ENCODE results near the gene TCF12.
"Not testable (repeated sequence)": the region's sequence is repeated elsewhere in the genome, so short reads cannot be mapped to it uniquely, and the experiment has no call there.

TCF12 gene

DNA sequence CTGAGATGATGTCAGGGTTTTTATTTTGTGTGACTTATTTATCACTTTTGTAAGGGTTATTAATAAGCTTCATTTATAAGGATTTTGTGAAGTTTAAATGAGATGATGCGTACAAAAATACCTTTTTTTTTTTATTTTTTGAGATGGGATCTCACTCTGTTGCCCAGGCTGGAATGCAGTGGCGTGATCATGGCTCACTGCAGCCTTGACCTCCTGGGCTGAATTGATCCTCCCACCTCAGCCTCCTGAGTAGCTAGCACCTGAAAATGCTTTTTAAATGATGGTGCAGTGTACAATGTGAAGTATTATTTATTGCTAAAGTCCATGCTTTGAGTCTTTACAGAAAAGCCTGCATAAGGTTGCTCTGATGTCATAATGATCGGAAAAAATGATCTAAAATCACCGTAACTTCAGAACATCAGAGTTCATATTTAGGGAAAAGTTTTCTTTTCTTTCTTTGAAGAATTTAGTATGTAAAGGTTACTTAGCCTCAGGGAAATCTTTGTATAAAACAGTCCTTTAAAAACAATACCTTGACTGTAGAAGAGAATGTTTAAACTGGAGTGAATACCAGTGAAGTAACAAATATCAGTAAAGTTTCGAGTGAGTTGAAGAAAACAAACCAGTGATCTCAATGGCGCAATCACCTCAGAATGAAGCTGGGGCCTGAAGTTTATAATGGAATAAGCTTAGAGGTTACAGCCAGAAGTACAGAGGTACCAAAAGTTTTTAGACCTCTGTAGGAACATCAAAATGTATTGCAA is 29.7 kb downstream of the TCF12 start:
- ATAC-seq (no peak), DNase-seq (no peak)
- Mint-ChIP-seq H3K4me1 (peaks cover 32% of the 10 kb centered on the region), H3K9me3 (peaks cover 13% of the 10 kb centered on the region), H3K4me3 (no peak overlapping the region), H3K36me3 (ENCODE audit: low read depth) (peaks cover 23% of the 10 kb centered on the region), H3K27me3 (no peaks in the 10 kb centered on the region), H3K27ac (no peak overlapping the region)

DNA sequence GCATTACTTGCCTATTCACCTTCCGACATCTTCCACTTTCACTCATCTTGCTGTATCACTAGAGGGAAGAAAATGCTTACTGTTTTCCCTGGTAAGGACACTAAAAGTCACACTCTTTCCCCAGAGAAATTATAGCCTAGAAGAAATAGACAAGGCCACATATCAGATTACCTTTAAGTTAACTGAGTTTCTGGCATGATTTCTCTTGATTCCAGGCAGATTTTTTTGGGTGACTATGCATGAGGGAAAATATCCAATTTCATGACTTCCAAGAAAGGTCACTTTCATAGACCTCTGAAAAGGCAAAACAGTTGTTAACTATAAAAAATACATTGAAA is 30.3 kb downstream of the TCF12 start:
- no peaks in the 10 kb centered on the region for H3K27me3 Mint-ChIP-seq
- no peak overlapping the region for H3K4me3 Mint-ChIP-seq
- DNase-seq: no peak
- peaks cover 13% of the 10 kb centered on the region for H3K9me3 Mint-ChIP-seq
- H3K4me1 Mint-ChIP-seq: peaks cover 30% of the 10 kb centered on the region
- H3K27ac Mint-ChIP-seq: no peak overlapping the region
- no peak for ATAC-seq
- H3K36me3 Mint-ChIP-seq (ENCODE audit: low read depth): peaks cover 24% of the 10 kb centered on the region

DNA sequence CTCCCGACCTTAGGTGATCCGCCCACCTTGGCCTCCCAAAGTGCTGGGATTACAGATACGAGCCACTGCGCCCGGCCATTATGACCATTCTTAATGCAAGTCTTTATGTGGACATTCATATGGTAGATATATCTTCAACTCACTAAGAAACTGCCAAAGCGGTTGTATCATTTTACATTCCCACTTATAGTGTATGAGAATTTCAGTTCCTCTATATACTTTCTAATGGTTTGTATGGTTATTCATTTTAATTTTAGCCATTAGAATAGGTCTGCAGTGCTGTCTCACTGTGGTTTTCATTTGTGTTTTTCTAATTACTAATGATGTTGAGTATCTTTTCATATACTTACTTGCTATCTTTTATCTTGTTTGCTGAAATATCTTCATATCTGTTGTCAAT is 32.5 kb downstream of the TCF12 start:
- ATAC-seq (no peak), DNase-seq (no peak)
- H3K4me3 Mint-ChIP-seq: no peak overlapping the region
- peaks cover 30% of the 10 kb centered on the region for H3K4me1 Mint-ChIP-seq
- peaks cover 23% of the 10 kb centered on the region for H3K36me3 Mint-ChIP-seq (ENCODE audit: low read depth)
- H3K27me3 Mint-ChIP-seq: no peaks in the 10 kb centered on the region
- H3K27ac Mint-ChIP-seq: no peak overlapping the region
- peaks cover 15% of the 10 kb centered on the region for H3K9me3 Mint-ChIP-seq

DNA sequence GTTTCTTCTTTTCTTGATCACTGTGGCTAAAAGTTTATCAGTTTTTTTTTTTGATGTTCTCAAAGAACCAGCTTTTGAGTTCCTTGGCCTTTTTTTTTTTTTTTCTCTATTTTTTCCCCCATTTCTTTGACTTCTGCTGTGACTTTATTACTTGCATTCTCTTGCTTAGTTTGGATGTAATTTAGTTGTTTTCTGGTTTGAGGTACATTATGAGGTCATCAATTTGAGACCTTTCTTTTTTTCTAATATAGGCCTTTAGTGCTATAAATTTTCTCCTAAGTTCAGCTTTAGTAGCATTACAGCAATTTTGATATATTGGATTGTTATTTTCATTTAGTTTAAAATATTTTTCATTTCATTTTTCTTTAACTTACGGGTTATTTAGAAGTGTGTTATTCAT is 35.3 kb downstream of the TCF12 start:
- H3K36me3 Mint-ChIP-seq (ENCODE audit: low read depth): peaks cover 25% of the 10 kb centered on the region
- no peak overlapping the region for H3K4me3 Mint-ChIP-seq
- DNase-seq (no peak), ATAC-seq (no peak)
- H3K4me1 Mint-ChIP-seq: peaks cover 25% of the 10 kb centered on the region
- no peaks in the 10 kb centered on the region for H3K27me3 Mint-ChIP-seq
- H3K27ac Mint-ChIP-seq: no peak overlapping the region
- H3K9me3 Mint-ChIP-seq: peaks cover 11% of the 10 kb centered on the region

DNA sequence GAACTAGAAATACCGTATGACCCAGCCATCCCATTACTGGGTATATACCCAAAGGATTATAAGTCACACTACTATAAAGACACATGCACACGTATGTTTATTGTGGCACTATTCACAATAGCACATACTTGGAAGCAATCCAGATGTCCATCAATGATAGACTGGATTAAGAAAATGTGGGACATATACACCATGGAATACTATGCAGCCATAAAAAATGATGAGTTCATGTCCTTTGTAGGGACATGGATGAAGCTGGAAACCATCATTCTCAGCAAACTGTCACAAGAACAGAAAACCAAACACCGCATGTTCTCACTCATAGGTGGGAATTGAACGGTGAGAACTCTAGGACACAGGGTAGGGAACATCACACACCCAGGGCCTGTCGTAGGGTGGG is 36.6 kb downstream of the TCF12 start:
- Mint-ChIP-seq H3K9me3 (peaks cover 11% of the 10 kb centered on the region), H3K4me1 (peaks cover 27% of the 10 kb centered on the region), H3K36me3 (ENCODE audit: low read depth) (peaks cover 25% of the 10 kb centered on the region)
- ATAC-seq, H3K4me3 Mint-ChIP-seq, DNase-seq, H3K27ac Mint-ChIP-seq, H3K27me3 Mint-ChIP-seq: not testable (repeated sequence)

DNA sequence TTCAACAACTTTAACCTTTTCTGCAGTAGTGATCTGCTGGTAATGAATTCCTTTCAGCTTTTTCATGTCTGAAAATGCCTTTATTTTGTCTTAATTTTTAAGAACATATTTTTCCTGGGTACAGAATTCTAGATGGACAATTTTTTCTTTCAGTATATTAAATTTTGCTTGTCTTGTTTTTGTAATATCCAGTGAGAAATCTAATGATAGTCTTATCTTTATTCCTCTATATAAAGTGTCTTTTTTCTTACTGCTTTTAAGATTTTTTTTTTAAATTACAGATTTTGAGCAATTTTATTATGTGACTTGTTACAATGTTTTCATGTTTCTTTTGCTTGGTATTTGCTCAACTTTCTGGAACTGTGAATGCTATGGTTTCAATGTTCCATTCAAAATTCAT is 38.1 kb downstream of the TCF12 start:
- no peak overlapping the region for H3K4me3 Mint-ChIP-seq
- peaks cover 11% of the 10 kb centered on the region for H3K9me3 Mint-ChIP-seq
- DNase-seq (no peak), ATAC-seq (no peak)
- H3K27ac Mint-ChIP-seq: no peak overlapping the region
- no peaks in the 10 kb centered on the region for H3K27me3 Mint-ChIP-seq
- H3K4me1 Mint-ChIP-seq: peaks cover 25% of the 10 kb centered on the region
- peaks cover 26% of the 10 kb centered on the region for H3K36me3 Mint-ChIP-seq (ENCODE audit: low read depth)

DNA sequence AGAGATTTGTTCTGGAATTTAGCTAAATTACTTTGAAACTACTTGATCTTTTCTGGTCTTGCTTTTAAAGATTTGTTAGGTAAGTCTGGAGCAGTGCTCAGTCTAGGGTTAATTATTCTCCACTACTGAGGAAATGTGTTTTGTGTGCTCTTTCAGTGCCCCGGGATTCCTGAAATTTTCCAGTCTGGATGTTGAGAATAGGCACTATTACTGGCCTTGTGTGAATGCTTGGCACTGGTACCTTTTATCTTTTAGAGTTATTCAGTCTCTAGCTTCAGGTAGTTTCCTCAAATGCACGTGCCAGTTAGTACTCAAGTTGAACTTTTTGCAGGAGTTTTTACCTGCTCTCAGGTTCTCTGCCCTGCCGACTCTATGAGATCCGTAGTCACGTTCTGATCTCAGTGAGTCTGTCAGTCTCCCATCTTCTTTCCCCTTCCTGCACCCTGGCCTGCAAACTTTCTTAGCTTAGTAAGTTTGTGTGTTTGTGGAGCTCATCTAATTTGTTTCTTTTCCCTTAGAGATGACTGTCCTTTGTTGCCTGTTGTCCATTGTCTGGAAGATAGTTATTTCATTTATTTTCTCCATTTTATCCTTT is 39.5 kb downstream of the TCF12 start:
- Mint-ChIP-seq H3K27ac (no peak overlapping the region), H3K27me3 (no peaks in the 10 kb centered on the region), H3K36me3 (ENCODE audit: low read depth) (peaks cover 27% of the 10 kb centered on the region), H3K4me1 (peaks cover 33% of the 10 kb centered on the region), H3K4me3 (no peak overlapping the region), H3K9me3 (peaks cover 11% of the 10 kb centered on the region)
- DNase-seq: no peak
- no peak for ATAC-seq

DNA sequence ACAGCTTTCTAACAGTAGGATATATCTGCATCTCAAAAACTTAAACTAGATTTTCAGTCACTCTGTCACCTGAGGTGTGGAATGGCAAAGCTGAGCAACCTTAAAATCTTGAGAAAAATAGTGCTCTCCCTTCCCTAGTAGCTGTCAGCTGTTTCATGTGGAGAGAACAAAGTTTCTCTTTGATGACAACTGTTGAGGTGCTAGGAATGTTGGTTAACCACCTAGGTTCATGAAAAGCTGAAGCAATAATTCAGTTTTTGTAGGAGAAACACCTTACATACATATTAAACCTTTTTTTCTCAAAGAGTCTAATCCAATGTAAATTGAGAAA is 40.8 kb downstream of the TCF12 start:
- H3K4me1 Mint-ChIP-seq: peaks cover 47% of the 10 kb centered on the region
- no peak overlapping the region for H3K27ac Mint-ChIP-seq
- peaks cover 11% of the 10 kb centered on the region for H3K9me3 Mint-ChIP-seq
- no peak overlapping the region for H3K4me3 Mint-ChIP-seq
- ATAC-seq: peak; percentile 63
- H3K36me3 Mint-ChIP-seq (ENCODE audit: low read depth): peaks cover 22% of the 10 kb centered on the region
- DNase-seq: no peak
- no peaks in the 10 kb centered on the region for H3K27me3 Mint-ChIP-seq

DNA sequence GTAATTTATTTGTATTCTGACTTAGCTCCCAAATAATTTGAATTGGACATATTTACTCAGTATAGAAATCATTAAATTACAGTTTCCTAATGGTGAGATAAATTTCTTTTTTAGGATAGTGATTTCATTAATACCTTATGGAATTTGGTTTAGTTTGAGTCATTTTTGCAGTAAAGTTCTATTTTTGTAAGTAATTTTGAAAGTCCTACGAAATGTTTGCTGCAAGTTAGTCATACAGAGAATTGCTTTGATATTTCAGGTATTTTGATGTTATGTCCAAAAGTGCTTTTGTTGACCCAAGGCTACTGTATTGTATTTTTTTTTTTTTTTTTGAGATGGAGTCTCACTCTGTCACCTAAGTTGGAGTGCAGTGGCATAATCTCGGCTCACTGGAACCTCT is 41.7 kb downstream of the TCF12 start:
- H3K4me1 Mint-ChIP-seq: peaks cover 55% of the 10 kb centered on the region
- H3K4me3 Mint-ChIP-seq: no peak overlapping the region
- DNase-seq: no peak
- H3K9me3 Mint-ChIP-seq: peaks cover 6% of the 10 kb centered on the region
- H3K27me3 Mint-ChIP-seq: no peaks in the 10 kb centered on the region
- no peak for ATAC-seq
- peaks cover 17% of the 10 kb centered on the region for H3K36me3 Mint-ChIP-seq (ENCODE audit: low read depth)
- no peak overlapping the region for H3K27ac Mint-ChIP-seq

DNA sequence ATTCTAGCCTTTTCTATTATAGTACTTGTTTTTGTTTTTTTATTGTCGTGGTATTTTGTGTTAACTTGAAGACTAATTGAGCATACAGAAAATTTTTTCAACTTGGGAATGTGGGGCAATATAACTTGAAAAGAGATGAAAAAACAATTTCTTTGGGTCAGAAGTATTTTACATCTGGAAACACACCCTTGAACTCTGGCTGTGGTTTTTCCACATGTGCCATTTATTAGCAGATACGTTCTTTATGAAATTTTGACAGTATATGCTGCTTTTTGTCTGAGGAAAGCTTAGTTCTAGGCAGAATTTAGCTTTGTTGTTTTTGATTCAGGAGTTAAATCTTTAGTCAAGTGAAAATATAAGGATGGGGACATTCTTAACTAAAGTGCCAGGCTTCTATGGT is 44.7 kb downstream of the TCF12 start:
- Mint-ChIP-seq H3K4me1 (peaks cover 58% of the 10 kb centered on the region), H3K27ac (no peak overlapping the region), H3K36me3 (ENCODE audit: low read depth) (peaks cover 2% of the 10 kb centered on the region), H3K27me3 (no peaks in the 10 kb centered on the region), H3K9me3 (no peaks in the 10 kb centered on the region), H3K4me3 (no peak overlapping the region)
- DNase-seq (no peak), ATAC-seq (no peak)

DNA sequence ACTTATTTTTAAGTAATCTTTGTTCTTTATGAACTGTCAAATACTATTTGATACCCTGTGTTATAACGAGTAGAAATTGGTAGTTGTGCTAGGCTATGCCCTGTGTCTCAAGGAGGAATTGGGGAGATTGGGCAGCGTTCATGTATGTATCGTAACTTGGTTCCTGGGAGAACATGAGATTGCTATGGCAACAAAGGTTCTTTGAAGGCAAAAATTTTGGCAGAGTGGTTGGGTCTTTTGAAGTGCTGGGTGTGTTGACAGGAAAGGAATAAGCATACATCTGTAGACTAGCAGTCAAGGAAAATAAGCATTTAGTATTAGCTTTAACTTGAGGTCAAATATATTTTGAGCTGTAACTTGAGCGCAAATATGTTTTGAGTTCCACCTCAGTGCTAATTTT is 45.3 kb downstream of the TCF12 start:
- Mint-ChIP-seq H3K27ac (no peak overlapping the region), H3K27me3 (no peaks in the 10 kb centered on the region), H3K4me3 (peak overlapping the region; percentile 7), H3K4me1 (peaks cover 59% of the 10 kb centered on the region), H3K9me3 (no peaks in the 10 kb centered on the region), H3K36me3 (ENCODE audit: low read depth) (peaks cover 2% of the 10 kb centered on the region)
- ATAC-seq (no peak), DNase-seq (no peak)

DNA sequence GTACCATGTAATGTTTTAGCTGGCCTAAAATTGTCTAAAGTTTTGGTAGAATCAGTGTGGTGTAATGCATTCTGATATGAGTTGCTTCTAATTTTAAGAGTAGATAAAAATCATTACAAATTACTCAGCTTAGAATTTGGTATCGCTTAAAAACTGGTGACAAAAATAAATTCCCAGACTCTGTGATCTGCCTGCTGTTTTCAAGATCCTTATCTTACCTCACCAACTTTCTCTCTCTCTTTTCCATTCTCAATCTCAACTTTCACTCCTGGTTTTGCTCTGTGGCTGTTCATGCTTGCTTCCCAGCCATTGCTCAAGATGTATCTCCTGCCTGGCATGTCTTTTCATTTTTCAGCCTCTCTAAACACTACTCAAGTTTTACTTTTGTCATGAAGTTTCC is 45.7 kb downstream of the TCF12 start:
- peak overlapping the region; percentile 7 for H3K27ac Mint-ChIP-seq
- ATAC-seq (peak; percentile 46), DNase-seq (no peak)
- H3K36me3 Mint-ChIP-seq (ENCODE audit: low read depth): peaks cover 2% of the 10 kb centered on the region
- H3K9me3 Mint-ChIP-seq: no peaks in the 10 kb centered on the region
- H3K27me3 Mint-ChIP-seq: no peaks in the 10 kb centered on the region
- peaks cover 60% of the 10 kb centered on the region for H3K4me1 Mint-ChIP-seq
- no peak overlapping the region for H3K4me3 Mint-ChIP-seq

DNA sequence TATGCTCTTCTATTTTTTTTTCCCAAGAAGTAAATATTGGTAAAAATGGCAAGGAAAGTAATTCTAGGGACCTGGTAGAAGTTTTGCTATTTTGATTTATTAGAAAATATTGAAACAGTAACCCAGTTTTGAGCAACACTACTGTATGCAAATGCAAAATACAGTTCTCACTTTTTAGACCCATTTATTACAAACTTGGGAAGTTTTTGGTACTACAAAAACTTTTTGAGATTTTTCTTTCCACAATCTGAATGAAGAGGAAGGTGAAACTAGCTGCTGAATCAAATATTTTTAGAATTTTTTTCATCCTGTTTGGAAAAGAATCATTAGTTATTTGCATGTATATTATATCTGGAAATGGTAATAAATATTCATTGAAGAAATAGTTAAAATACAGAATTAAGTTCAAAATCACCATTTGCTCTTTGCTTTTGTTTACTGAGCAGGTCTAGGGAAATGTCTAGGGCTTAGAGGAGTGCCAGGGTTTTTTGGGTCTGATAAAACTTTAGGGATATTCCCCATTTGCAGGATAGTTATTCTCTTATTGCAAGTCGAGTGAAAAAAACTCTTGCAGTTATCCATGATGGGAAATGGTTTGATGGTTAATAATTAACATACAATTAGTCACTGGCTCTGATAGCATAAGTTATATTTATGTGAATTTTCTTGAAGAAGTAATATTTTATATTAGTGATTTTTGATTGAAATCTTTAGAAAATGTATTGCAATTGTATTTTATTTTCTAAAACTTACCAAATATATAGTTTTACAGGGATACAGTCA is 47.0 kb downstream of the TCF12 start:
- peaks cover 60% of the 10 kb centered on the region for H3K4me1 Mint-ChIP-seq
- H3K4me3 Mint-ChIP-seq: no peak overlapping the region
- DNase-seq: no peak
- H3K36me3 Mint-ChIP-seq (ENCODE audit: low read depth): peaks cover 6% of the 10 kb centered on the region
- no peaks in the 10 kb centered on the region for H3K27me3 Mint-ChIP-seq
- no peak for ATAC-seq
- H3K27ac Mint-ChIP-seq: no peak overlapping the region
- no peaks in the 10 kb centered on the region for H3K9me3 Mint-ChIP-seq

DNA sequence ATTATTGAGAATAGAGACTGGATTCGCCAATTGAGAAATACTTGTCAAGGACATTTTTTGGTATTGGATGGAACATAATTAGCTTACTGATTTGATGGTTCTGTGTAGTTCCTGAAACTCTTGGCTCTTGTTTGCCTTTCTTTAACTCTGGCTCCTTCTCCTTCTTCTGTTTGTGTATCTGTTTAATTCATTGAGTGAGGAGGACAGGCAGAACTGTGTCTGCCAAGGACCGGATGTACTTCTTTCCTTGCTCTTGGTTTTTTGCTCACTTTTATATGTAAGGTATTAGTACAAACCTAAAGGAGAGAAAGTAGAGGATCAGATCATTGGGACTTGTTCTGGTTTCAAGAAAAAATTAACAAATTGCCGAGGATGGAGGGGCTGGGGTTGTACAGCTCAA is 48.9 kb downstream of the TCF12 start:
- H3K4me1 Mint-ChIP-seq: peaks cover 63% of the 10 kb centered on the region
- H3K4me3 Mint-ChIP-seq: no peak overlapping the region
- peaks cover 4% of the 10 kb centered on the region for H3K36me3 Mint-ChIP-seq (ENCODE audit: low read depth)
- H3K27me3 Mint-ChIP-seq: no peaks in the 10 kb centered on the region
- no peaks in the 10 kb centered on the region for H3K9me3 Mint-ChIP-seq
- no peak overlapping the region for H3K27ac Mint-ChIP-seq
- DNase-seq (no peak), ATAC-seq (no peak)

DNA sequence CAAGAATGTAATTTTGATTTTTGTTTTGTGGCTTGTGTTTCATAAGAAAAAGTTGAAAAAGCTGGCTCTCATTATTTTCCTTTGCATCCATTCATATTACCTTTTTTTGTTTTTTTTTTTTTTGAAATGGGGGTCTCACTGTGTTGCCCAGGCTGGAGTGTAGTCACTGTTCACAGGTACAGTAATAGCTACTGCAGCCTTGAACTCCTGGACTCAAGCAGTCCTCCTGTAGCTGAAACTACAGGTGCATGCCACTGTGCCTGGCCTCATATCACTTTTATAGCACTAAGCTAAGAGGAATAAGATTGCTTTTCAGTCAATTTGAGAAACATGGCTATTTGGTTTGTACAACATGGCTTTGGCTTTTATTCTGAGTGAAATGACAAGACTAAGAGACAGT is 49.8 kb downstream of the TCF12 start:
- Mint-ChIP-seq H3K9me3 (no peaks in the 10 kb centered on the region), H3K27me3 (no peaks in the 10 kb centered on the region), H3K27ac (no peak overlapping the region), H3K36me3 (ENCODE audit: low read depth) (peaks cover 4% of the 10 kb centered on the region), H3K4me1 (peaks cover 63% of the 10 kb centered on the region), H3K4me3 (no peak overlapping the region)
- no peak for ATAC-seq
- no peak for DNase-seq

Data from activated naive CD8-positive, alpha-beta T cell treated with anti-CD3 and anti-CD28 coated beads, Interleukin-2, amount 50 U/mL, for 24 hours (primary cell).